GM12872 (cell line): Measurements from ENCODE around the gene TARDBP.

ENCODE experiments used
- TF ChIP-seq, protein P1 (sequence below): IDR thresholded peaks from 3 replicates; pipeline ENCODE4 v1.5.1; 2011; ENCODE audit warnings: low read depth, mild to moderate bottlenecking, low read length, moderate library complexity; ENCODE audit not compliant: insufficient read depth

TARDBP gene

DNA sequence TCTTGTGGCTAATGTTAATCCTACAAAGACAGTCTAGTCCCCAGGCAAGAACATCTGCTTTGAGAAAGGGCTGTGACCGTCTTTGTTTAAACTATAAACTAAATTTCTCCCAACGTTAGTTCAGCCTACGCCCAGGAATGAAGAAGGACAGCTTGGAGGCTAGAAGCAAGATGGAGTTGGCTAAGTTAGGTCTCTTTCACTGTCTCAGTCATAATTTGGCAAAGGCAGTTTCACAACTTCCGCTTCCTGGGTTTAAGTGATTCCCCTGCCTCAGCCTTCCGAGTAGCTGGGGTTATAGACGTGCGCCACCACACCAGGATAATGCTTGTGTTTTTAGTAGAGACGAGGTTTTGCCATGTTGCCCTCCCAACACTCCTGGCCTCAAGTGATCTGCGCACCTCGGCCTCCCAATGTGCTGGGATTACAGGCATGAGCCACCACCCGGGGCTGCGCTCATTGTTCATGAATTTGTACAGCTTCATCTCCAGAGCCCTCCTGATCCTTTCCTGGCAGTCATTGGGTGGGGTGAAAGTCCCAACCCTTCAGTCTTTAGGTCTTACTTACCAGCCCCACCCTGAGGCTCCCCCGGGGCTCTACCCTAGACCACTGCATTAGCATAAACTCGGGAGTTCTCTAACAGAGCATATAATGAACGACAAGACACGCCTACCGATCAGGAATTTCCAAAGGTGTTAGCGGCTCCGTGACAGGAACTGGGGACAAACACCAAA, 39.5 kb downstream of the TARDBP start:
- TF ChIP-seq, protein P1, sequence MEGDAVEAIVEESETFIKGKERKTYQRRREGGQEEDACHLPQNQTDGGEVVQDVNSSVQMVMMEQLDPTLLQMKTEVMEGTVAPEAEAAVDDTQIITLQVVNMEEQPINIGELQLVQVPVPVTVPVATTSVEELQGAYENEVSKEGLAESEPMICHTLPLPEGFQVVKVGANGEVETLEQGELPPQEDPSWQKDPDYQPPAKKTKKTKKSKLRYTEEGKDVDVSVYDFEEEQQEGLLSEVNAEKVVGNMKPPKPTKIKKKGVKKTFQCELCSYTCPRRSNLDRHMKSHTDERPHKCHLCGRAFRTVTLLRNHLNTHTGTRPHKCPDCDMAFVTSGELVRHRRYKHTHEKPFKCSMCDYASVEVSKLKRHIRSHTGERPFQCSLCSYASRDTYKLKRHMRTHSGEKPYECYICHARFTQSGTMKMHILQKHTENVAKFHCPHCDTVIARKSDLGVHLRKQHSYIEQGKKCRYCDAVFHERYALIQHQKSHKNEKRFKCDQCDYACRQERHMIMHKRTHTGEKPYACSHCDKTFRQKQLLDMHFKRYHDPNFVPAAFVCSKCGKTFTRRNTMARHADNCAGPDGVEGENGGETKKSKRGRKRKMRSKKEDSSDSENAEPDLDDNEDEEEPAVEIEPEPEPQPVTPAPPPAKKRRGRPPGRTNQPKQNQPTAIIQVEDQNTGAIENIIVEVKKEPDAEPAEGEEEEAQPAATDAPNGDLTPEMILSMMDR = no peak

DNA sequence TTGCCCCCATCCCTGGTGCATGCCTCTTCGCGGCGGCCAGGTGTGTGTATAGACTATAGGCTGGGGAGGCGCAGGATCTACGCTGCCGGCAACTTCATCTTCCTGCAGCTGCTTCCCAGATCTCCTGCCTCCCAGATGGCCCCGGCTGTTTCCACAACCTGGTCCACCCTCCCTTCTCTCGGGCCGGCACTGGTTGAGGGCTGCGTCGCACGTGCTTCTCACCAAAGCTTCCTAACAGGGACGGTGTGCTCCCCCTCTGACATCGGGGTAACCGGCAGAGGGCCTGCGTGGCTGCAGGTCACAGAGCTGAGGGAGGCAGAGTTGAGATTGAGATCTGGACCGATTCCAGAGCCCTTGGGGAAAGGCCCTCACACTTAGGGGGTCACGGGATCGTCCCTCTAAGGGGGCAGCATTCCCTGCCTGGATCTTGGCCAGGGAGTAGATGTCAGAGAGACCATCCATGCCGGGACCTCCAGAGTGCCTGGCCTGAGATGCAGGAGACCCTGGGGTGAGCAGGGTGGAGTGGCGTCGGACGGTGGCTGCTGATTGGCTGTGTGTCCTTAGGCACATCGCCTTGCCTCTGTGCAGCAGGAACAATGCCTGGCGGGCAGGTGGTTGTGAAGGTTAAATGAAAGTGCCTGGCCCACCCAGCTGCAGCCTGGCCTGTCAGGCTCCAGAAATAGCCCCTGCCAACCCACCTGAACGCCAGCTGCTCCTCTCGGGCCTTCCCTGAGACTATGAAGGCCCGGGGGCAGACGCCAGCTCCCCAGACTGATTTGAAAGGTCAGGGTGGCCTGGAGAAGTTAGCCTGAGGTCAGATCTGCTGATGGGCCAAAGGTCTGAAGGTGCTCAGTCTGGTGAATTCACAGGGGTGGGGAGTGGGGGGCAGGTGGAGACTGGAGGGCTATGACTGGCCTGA, 40.6 kb downstream of the TARDBP start:
- TF ChIP-seq, protein P1 = no peak

DNA sequence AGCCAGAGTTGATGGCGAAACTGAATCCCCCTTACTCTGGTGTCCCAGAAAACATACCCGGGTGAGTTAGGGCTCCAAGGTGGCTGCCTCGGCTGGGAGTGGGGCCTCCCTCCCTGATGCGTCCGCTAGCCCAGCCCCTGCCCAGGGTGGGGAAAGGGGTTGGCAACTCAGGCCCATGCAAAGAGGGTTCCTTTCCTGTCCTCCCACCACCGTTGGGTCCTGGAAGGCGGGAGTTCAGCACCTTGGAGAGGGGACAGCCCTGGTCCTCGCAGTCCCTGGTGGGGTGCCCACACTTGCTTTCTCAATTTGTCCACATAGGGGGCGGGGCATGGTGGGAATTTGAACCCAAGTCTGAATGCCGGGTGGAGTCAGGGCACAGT, 41.3 kb downstream of the TARDBP start:
- TF ChIP-seq, protein P1 = no peak

DNA sequence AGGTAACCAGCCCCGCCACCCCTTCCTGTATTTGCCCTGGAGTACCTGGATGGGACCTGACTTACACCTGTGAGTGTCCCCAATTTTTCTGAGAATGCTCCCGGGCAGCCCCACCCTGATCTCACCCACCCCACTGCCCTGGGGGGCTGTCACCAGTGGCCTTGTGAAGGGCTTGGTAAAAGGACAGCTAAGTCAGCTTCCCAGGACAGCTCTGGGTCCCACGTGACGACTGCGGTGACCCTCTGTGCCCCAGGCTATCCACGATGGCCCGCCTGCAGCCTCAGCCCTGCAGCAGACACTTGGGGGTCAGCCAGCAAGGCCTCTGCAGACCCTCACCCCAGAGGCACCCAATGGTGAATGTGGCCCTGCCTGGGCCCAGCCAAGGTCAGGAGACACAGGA, 41.7 kb downstream of the TARDBP start:
- TF ChIP-seq, protein P1 = no peak

DNA sequence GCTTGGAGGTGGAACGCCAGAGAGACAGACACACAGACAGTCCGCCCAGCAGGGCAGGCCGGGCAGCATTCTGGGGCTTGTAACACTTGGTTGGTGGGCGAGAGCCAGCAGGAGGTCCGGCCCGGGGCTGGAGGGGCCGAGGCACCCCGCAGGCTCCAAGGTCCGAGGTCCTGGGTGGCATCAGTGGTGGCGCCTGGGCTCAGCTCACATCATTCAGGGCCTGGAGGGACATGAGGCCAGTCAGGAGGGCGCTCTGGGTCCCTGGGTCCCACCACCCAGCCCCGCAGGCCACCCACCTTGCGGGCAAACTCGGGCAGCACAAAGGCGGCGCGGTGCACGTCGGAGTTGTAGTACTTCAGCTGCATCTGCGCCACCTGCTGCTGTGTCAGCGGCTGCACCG, 42.2 kb downstream of the TARDBP start:
- TF ChIP-seq, protein P1 = no peak

DNA sequence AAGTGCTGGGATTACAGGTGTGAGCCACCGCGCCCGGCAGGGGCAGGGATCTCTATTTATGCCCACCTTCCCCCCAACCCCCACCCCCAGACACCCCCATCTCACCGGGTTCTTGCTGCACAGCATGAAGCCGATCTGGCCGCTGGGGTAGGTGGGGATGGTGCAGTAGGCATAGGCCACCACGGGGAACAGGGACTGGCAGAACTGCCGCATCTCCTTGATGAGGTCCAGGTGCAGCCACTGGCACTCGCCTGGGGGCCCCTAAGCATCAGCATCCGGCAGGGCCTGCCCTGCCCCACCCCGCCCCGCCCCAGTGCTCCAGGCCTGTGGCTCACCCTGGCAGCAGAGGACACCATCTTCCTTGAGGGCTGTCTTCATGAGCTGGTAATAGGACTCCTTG, 43.2 kb downstream of the TARDBP start:
- TF ChIP-seq, protein P1 = no peak

DNA sequence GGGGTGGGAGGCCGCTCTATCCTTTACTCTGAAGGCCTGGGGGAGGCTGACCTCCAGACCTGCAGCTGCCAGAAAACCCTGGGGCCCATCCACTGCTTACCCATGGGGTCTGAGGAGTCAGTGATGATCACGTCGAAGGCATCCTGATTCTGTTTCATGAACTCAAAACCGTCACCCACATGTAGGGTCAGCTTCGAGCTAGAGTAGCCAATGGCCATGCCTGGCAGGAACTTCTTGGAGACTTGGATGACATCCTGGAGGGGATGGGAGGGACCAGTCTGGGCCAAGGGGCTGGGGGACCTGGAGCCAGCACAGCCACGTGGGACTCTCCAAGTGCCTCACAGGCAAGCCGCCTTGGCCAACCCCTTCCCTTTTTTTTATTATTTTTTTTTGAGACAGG, 44.0 kb downstream of the TARDBP start:
- TF ChIP-seq, protein P1 = no peak
